ENCODE data around the gene RALGAPB. TPM values are rescaled to one million over a fixed set of nuclear protein-coding genes. Genes with fewer than 3 reads are reported as not detected.

The RALGAPB gene
- total RNA-seq, 2 experiments from 2014 or later, result 19.0 to 42.9 TPM

- no peaks in the 10 kb centered on the region for H4K20me1 ChIP-seq (ENCODE audit: insufficient read depth, low read length)
- no peak for TF ChIP-seq CTCF (conservative IDR thresholded peaks at IDR 0.05; ENCODE audit: low read length)
- POLR2A ChIA-PET, result interaction anchor here (0.6 kb wide), 1 partner anchor 17 kb away, joined by 3 read pairs; no protein-coding TSS in a partner anchor
- no peak overlapping the region for H3K4me3 ChIP-seq (ENCODE audit: low read depth, low read length, poor library complexity, severe bottlenecking)
- H3K27ac ChIP-seq (ENCODE audit: low read depth, low read length, poor library complexity, severe bottlenecking), result no peak overlapping the region
- no peaks in the 10 kb centered on the region for H3K4me1 ChIP-seq (ENCODE audit: insufficient read depth, low read length, poor library complexity, severe bottlenecking)
- no TSS peak for BruUV-seq (replicated peaks)
- no peak overlapping the region for H3K4me2 ChIP-seq (ENCODE audit: low read length)
- CTCF ChIA-PET (ENCODE audit: unreplicated experiment), result no interaction called here
- intact Hi-C loops (cut with micrococcal nuclease; ENCODE audit: unreplicated experiment), result no loop called here
- H3K36me3 ChIP-seq (ENCODE audit: insufficient read depth, low read length), result peaks cover 93% of the 10 kb centered on the region
- DNase-seq (ENCODE audit: low spot score), result no peak
- no peaks in the 10 kb centered on the region for H3K9me3 ChIP-seq (ENCODE audit: low read length)
- H2AFZ ChIP-seq (ENCODE audit: low read length), result no peak overlapping the region
- no peaks in the 10 kb centered on the region for H3K79me2 ChIP-seq (ENCODE audit: insufficient read depth, low read depth, low read length)
- H3K9me2 ChIP-seq (ENCODE audit: insufficient read depth, low read length), result no peaks in the 10 kb centered on the region
Measured at GRCh38 chr20:38497246-38497935, 24.7 kb downstream of the RALGAPB start.

- no TSS peak for BruUV-seq (replicated peaks)
- Histone ChIP-seq H2AFZ (ENCODE audit: low read length) (no peak overlapping the region), H3K27ac (ENCODE audit: low read depth, low read length, poor library complexity, severe bottlenecking) (no peak overlapping the region), H3K36me3 (ENCODE audit: insufficient read depth, low read length) (peaks cover 91% of the 10 kb centered on the region), H4K20me1 (ENCODE audit: insufficient read depth, low read length) (no peaks in the 10 kb centered on the region), H3K9me3 (ENCODE audit: low read length) (no peaks in the 10 kb centered on the region), H3K9me2 (ENCODE audit: insufficient read depth, low read length) (no peaks in the 10 kb centered on the region), H3K4me3 (ENCODE audit: low read depth, low read length, poor library complexity, severe bottlenecking) (no peak overlapping the region), H3K4me2 (ENCODE audit: low read length) (no peak overlapping the region), H3K4me1 (ENCODE audit: insufficient read depth, low read length, poor library complexity, severe bottlenecking) (no peaks in the 10 kb centered on the region), H3K79me2 (ENCODE audit: insufficient read depth, low read depth, low read length) (no peaks in the 10 kb centered on the region)
- no peak for TF ChIP-seq CTCF (conservative IDR thresholded peaks at IDR 0.05; ENCODE audit: low read length)
- no peak for TF ChIP-seq EZH2phosphoT487 (IDR thresholded peaks at IDR 0.05; ENCODE audit: borderline replicate concordance, low read depth, low read length)
- intact Hi-C loops (cut with micrococcal nuclease; ENCODE audit: unreplicated experiment), result no loop called here
- ChIA-PET POLR2A (no interaction called here), CTCF (ENCODE audit: unreplicated experiment) (no interaction called here)
- no peak for DNase-seq (ENCODE audit: low spot score)
Measured at GRCh38 chr20:38498909-38499308, 26.3 kb downstream of the RALGAPB start.

- H3K9me3 ChIP-seq (ENCODE audit: low read length), result no peaks in the 10 kb centered on the region
- H3K4me1 ChIP-seq (ENCODE audit: insufficient read depth, low read length, poor library complexity, severe bottlenecking), result no peaks in the 10 kb centered on the region
- no peaks in the 10 kb centered on the region for H4K20me1 ChIP-seq (ENCODE audit: insufficient read depth, low read length)
- CTCF ChIA-PET (ENCODE audit: unreplicated experiment), result interaction anchor here (0.6 kb wide), 1 partner anchor 745 kb away, joined by 3 read pairs; no protein-coding TSS in a partner anchor
- no peak overlapping the region for H3K27ac ChIP-seq (ENCODE audit: low read depth, low read length, poor library complexity, severe bottlenecking)
- peaks cover 93% of the 10 kb centered on the region for H3K36me3 ChIP-seq (ENCODE audit: insufficient read depth, low read length)
- no TSS peak for BruUV-seq (replicated peaks)
- DNase-seq (ENCODE audit: low spot score), result no peak
- no peaks in the 10 kb centered on the region for H3K9me2 ChIP-seq (ENCODE audit: insufficient read depth, low read length)
- no peak overlapping the region for H2AFZ ChIP-seq (ENCODE audit: low read length)
- no peak overlapping the region for H3K4me3 ChIP-seq (ENCODE audit: low read depth, low read length, poor library complexity, severe bottlenecking)
- no peak for TF ChIP-seq EZH2phosphoT487 (IDR thresholded peaks at IDR 0.05; ENCODE audit: borderline replicate concordance, low read depth, low read length)
- no peak for TF ChIP-seq CTCF (conservative IDR thresholded peaks at IDR 0.05; ENCODE audit: low read length)
- no peak overlapping the region for H3K4me2 ChIP-seq (ENCODE audit: low read length)
- POLR2A ChIA-PET, result no interaction called here
- H3K79me2 ChIP-seq (ENCODE audit: insufficient read depth, low read depth, low read length), result no peaks in the 10 kb centered on the region
- intact Hi-C loops (cut with micrococcal nuclease; ENCODE audit: unreplicated experiment), result no loop called here
Measured at GRCh38 chr20:38499366-38499765, 26.7 kb downstream of the RALGAPB start.
